Measurements from ENCODE around the gene CDKN1B.

Gene CDKN1B

GRCh38 chr12:12714276-12715021 lies 2.7 kb upstream of the CDKN1B start:
- no peak for DNase-seq (ENCODE audit: low read depth)
- H3K4me3 ChIP-seq (ENCODE audit: low read depth, low read length), result peak overlapping the region; percentile 92
- peak; percentile 32 for TF ChIP-seq CTCF (IDR thresholded peaks at IDR 0.05; ENCODE audit: low read depth, low read length, missing control alignments)

- peak overlapping the region; percentile 92; the same call in 1 of the 2 replicates for H3K4me3 ChIP-seq (ENCODE audit: low read depth, low read length)
- no peak for DNase-seq (ENCODE audit: low read depth)
- no peak for TF ChIP-seq CTCF (IDR thresholded peaks at IDR 0.05; ENCODE audit: low read depth, low read length, missing control alignments)
These were observed 2.1 kb upstream of the CDKN1B start for GRCh38 chr12:12715128-12715458.

- DNase-seq (ENCODE audit: low read depth), result peak; percentile 71
- H3K4me3 ChIP-seq (ENCODE audit: low read depth, low read length), result peak overlapping the region; percentile 92
- no peak for TF ChIP-seq CTCF (IDR thresholded peaks at IDR 0.05; ENCODE audit: low read depth, low read length, missing control alignments)
These were observed 1.6 kb upstream of the CDKN1B start for GRCh38 chr12:12715459-12716150.

DNA sequence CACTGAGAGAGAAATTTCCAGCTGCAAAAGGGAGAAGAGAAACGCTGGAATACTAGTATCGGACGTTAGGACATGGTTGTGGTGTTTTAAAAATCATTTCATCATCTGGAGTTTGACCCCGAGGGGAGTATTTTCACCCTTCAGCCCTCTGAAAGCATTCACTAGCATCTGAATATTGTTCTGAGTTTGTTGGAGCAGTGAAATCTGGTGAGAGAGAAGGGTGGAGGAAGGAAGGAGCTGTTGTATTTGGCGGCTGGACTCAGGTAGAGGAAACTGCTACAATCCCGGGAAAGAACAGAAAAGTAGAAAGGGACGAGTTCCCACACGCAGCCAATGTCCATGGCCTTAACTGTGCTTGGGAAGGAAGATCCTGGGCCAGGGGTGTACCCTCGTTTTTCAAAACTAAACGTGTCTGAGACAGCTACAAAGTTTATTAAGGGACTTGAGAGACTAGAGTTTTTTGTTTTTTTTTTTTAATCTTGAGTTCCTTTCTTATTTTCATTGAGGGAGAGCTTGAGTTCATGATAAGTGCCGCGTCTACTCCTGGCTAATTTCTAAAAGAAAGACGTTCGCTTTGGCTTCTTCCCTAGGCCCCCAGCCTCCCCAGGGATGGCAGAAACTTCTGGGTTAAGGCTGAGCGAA lies 896 bp upstream of the CDKN1B start:
- peak overlapping the region; percentile 92 for H3K4me3 ChIP-seq (ENCODE audit: low read depth, low read length)
- no peak for TF ChIP-seq CTCF (IDR thresholded peaks at IDR 0.05; ENCODE audit: low read depth, low read length, missing control alignments)
- no peak for DNase-seq (ENCODE audit: low read depth)

- no peak for DNase-seq (ENCODE audit: low read depth)
These were observed 615 bp downstream of the CDKN1B start for GRCh38 chr12:12717586-12718380.

More at GRCh38 chr12:12717586-12718380, 615 bp downstream of the CDKN1B start:
- peak overlapping the region; percentile 92 for H3K4me3 ChIP-seq (ENCODE audit: low read depth, low read length)
- TF ChIP-seq CTCF (IDR thresholded peaks at IDR 0.05; ENCODE audit: low read depth, low read length, missing control alignments), result no peak
